DND-41 (cell line): Measurements from ENCODE around the gene AHCY.

ENCODE experiments used
- CTCF ChIP-seq: IDR thresholded peaks from 2 replicates; pipeline ENCODE4 v1.5.1; 2012; ENCODE audit warnings: borderline replicate concordance, low read length, moderate library complexity, mild to moderate bottlenecking; ENCODE audit not compliant: poor library complexity, severe bottlenecking; ENCODE audit errors: extremely low read depth
- EZH2 ChIP-seq: IDR thresholded peaks from 3 replicates; pipeline ENCODE4 v1.6.1; 2012; ENCODE audit warnings: borderline replicate concordance, low read depth, mild to moderate bottlenecking, moderate library complexity, low read length, inconsistent platforms; ENCODE audit not compliant: severe bottlenecking

- TF ChIP-seq CTCF (no peak), EZH2 (no peak)
Observed at GRCh38 chr20:34251619-34252018, 51.5 kb downstream of the AHCY start.
